SU-DHL-6 (cell line): ENCODE data around the gene GOLGA8A.

Experiments used
- EZH2phosphoT487 ChIP-seq: fragments of 200-600 bp; sonication (generic), shearing (Covaris generic); conservative IDR thresholded peaks from 2 replicates; pipeline ENCODE4 v1.6.1; 2018; ENCODE audit warnings: mild to moderate bottlenecking, antibody characterized with exemption, low read length, moderate library complexity, mixed read lengths
- TF ChIP-seq, protein P1 (sequence below): fragments of 200-600 bp; sonication (generic); IDR thresholded peaks from one replicate; pipeline ENCODE4 v1.5.1; 2017; ENCODE audit warnings: antibody characterized with exemption, mild to moderate bottlenecking, low read length, moderate library complexity; ENCODE audit not compliant: insufficient read depth, poor library complexity, severe bottlenecking

DNA sequence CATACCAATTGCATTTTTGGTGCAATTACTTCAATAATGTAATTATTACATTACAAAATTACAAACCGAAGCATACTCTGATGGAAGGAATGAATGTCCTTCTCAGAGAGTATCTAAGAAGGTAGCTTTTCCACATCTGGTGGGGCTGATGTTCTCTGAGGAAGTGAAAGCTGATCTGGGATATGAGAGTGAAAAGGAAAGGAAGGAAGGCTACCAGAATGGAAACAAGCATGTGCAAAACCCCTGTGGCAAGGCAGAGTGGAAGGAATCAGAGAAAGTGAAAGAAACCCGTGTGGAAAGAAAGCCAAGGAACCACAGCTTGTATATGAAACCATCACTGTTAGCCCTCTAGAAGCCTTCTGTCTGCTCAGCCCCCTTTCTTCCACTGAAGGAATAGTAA, 35.3 kb upstream of the GOLGA8A start:
- TF ChIP-seq, protein P1, sequence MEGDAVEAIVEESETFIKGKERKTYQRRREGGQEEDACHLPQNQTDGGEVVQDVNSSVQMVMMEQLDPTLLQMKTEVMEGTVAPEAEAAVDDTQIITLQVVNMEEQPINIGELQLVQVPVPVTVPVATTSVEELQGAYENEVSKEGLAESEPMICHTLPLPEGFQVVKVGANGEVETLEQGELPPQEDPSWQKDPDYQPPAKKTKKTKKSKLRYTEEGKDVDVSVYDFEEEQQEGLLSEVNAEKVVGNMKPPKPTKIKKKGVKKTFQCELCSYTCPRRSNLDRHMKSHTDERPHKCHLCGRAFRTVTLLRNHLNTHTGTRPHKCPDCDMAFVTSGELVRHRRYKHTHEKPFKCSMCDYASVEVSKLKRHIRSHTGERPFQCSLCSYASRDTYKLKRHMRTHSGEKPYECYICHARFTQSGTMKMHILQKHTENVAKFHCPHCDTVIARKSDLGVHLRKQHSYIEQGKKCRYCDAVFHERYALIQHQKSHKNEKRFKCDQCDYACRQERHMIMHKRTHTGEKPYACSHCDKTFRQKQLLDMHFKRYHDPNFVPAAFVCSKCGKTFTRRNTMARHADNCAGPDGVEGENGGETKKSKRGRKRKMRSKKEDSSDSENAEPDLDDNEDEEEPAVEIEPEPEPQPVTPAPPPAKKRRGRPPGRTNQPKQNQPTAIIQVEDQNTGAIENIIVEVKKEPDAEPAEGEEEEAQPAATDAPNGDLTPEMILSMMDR = no peak
- no peak for TF ChIP-seq EZH2phosphoT487
